ENCODE measurements around the gene USP34.

The USP34 gene

DNA sequence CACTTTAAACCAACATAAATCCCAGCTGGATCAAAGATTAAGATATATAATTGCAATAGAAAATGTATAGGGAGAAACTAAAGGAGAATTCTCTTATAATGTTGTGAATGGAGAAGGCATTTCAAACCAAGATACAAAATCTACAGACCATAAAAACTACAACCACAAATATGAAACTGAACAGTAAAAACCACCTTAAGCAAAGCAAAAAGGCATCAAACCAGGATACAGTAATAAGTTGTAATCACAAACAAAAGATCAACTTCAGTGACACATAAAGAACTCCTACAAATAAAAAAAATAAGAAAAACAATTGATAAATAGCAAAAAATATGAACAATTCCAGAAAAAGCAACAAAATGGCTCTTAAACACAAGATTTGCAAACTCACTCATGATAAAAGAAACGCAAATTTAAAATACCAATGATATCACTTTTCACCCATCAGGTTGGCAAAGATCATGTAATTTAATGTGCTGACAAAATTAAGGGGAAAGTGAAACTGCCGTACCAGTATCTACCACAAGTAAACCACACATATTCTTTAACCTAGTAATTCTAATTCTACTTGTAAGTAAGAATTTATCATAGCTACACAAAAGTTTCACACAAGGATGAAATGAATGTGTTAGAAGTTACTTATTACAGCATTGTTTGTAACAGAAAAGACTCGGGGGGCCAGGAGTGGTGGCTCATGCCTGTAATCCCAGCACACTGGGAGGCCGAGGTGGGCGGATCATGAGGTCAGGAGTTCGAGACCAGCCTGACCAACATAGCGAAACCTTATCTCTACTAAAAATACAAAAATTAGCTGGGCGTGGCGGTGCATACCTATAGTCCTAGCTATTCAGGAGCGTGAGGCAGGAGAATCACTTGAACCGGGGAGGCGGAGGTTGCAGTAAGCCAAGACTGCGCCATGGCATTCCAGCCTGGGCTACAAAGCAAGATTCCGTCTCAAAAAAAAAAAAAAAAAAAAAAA is 101.9 kb downstream of the USP34 start:
- TF ChIP-seq, protein P1, sequence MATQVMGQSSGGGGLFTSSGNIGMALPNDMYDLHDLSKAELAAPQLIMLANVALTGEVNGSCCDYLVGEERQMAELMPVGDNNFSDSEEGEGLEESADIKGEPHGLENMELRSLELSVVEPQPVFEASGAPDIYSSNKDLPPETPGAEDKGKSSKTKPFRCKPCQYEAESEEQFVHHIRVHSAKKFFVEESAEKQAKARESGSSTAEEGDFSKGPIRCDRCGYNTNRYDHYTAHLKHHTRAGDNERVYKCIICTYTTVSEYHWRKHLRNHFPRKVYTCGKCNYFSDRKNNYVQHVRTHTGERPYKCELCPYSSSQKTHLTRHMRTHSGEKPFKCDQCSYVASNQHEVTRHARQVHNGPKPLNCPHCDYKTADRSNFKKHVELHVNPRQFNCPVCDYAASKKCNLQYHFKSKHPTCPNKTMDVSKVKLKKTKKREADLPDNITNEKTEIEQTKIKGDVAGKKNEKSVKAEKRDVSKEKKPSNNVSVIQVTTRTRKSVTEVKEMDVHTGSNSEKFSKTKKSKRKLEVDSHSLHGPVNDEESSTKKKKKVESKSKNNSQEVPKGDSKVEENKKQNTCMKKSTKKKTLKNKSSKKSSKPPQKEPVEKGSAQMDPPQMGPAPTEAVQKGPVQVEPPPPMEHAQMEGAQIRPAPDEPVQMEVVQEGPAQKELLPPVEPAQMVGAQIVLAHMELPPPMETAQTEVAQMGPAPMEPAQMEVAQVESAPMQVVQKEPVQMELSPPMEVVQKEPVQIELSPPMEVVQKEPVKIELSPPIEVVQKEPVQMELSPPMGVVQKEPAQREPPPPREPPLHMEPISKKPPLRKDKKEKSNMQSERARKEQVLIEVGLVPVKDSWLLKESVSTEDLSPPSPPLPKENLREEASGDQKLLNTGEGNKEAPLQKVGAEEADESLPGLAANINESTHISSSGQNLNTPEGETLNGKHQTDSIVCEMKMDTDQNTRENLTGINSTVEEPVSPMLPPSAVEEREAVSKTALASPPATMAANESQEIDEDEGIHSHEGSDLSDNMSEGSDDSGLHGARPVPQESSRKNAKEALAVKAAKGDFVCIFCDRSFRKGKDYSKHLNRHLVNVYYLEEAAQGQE (IDR thresholded peaks at IDR 0.05; ENCODE audit: insufficient replicate concordance, low read depth), result no peak
- TF ChIP-seq GABPA (IDR thresholded peaks at IDR 0.05; ENCODE audit: low read depth) (no peak), POLR2AphosphoS5 (IDR thresholded peaks at IDR 0.05; ENCODE audit: low read depth) (no peak)
- TF ChIP-seq, protein P2, sequence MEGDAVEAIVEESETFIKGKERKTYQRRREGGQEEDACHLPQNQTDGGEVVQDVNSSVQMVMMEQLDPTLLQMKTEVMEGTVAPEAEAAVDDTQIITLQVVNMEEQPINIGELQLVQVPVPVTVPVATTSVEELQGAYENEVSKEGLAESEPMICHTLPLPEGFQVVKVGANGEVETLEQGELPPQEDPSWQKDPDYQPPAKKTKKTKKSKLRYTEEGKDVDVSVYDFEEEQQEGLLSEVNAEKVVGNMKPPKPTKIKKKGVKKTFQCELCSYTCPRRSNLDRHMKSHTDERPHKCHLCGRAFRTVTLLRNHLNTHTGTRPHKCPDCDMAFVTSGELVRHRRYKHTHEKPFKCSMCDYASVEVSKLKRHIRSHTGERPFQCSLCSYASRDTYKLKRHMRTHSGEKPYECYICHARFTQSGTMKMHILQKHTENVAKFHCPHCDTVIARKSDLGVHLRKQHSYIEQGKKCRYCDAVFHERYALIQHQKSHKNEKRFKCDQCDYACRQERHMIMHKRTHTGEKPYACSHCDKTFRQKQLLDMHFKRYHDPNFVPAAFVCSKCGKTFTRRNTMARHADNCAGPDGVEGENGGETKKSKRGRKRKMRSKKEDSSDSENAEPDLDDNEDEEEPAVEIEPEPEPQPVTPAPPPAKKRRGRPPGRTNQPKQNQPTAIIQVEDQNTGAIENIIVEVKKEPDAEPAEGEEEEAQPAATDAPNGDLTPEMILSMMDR (IDR thresholded peaks at IDR 0.05; ENCODE audit: insufficient read depth, low read length), result no peak
- Histone ChIP-seq H3K27me3 (ENCODE audit: insufficient read depth, poor library complexity, severe bottlenecking) (no peaks in the 10 kb centered on the region), H3K4me3 (replicated peaks; ENCODE audit: insufficient read depth, low read length) (no peak overlapping the region), H3K27ac (replicated peaks) (no peak overlapping the region)
- DNase-seq (ENCODE audit: low read depth in 1 of 2, low spot score in 1 of 2), result no peak

DNA sequence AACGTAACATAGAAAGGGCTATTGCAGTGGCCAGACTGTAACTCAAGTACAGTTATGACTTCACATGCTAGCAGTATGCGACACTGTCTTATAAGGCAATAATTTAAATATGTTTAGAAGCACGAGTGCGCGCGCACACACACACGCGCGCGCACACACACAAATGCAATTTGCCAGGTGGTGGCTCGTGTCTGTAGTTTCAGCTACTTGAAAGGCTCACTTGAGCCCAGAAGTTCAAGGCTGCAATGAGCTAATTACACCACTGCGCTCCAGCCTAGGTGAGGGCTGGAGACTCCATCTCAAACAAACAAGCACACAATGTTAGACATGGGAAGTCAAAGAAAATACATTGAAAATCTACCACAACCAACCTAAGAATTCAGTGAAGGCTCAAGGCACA is 103.7 kb downstream of the USP34 start:
- Histone ChIP-seq H3K27me3 (ENCODE audit: insufficient read depth, poor library complexity, severe bottlenecking) (no peaks in the 10 kb centered on the region), H3K27ac (replicated peaks) (no peak overlapping the region), H3K4me3 (replicated peaks; ENCODE audit: insufficient read depth, low read length) (no peak overlapping the region)
- no peak for DNase-seq (ENCODE audit: low read depth in 1 of 2, low spot score in 1 of 2)
- TF ChIP-seq SPI1 (IDR thresholded peaks at IDR 0.05; ENCODE audit: borderline replicate concordance, low read depth), result no peak

DNA sequence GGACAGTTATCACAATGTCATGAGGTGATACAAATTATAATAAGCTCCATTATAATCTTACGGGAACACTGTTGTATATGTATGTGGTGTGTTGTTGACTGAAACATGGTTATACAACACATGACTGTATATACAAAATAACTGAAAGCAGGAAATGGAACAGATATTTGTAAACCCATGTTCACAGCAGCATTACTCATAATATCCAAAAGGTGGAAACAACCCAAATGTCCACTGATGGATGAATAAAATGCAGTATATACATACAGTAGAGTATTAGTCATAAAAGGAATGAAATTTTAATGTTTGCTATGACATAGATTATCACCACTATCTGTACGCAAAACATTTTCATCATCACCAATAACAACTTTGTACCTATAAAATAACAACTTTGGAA is 107.3 kb downstream of the USP34 start:
- TF ChIP-seq, protein P2 (IDR thresholded peaks at IDR 0.05; ENCODE audit: insufficient read depth, low read length), result no peak
- TF ChIP-seq GABPA (IDR thresholded peaks at IDR 0.05; ENCODE audit: low read depth), result no peak
- no peak for TF ChIP-seq POLR2AphosphoS5 (IDR thresholded peaks at IDR 0.05; ENCODE audit: low read depth)
- no peak for DNase-seq (ENCODE audit: low read depth in 1 of 2, low spot score in 1 of 2)
- Histone ChIP-seq H3K27ac (replicated peaks) (no peak overlapping the region), H3K4me3 (replicated peaks; ENCODE audit: insufficient read depth, low read length) (no peak overlapping the region), H3K27me3 (ENCODE audit: insufficient read depth, poor library complexity, severe bottlenecking) (no peaks in the 10 kb centered on the region)

DNA sequence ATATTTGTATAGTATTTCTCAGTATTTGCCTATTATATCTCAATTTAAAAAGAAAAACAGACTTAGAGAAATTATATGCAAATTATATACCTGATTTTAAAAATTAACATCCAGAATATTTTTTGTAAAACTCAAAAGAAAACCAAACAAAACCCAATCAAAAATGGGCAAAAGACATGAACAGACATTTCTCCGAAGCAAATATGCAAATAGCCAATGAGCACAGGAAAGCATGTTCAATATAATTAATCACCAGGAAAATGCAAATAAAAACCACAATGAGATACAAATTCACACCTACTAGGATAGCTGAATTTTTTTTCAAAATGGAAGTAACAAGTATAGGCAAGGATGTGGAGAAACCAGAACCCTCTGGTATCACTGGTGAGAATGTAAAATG is 108.0 kb downstream of the USP34 start:
- no peak for TF ChIP-seq SPI1 (IDR thresholded peaks at IDR 0.05; ENCODE audit: borderline replicate concordance, low read depth)
- TF ChIP-seq GABPA (IDR thresholded peaks at IDR 0.05; ENCODE audit: low read depth), result no peak
- TF ChIP-seq POLR2AphosphoS5 (IDR thresholded peaks at IDR 0.05; ENCODE audit: low read depth), result no peak
- TF ChIP-seq, protein P2 (IDR thresholded peaks at IDR 0.05; ENCODE audit: insufficient read depth, low read length), result no peak
- TF ChIP-seq, protein P1 (IDR thresholded peaks at IDR 0.05; ENCODE audit: insufficient replicate concordance, low read depth), result no peak
- no peak for DNase-seq (ENCODE audit: low read depth in 1 of 2, low spot score in 1 of 2)
- Histone ChIP-seq H3K27ac (replicated peaks) (no peak overlapping the region), H3K4me3 (replicated peaks; ENCODE audit: insufficient read depth, low read length) (no peak overlapping the region), H3K27me3 (ENCODE audit: insufficient read depth, poor library complexity, severe bottlenecking) (no peaks in the 10 kb centered on the region)
